RWPE2 (cell line): ENCODE results near the gene ZNF561.
"Not testable (repeated sequence)": the region's sequence is repeated elsewhere in the genome, so short reads cannot be mapped to it uniquely, and the experiment has no call there.

ENCODE experiments used
- ATAC-seq: fragments of 200-7000 bp; cut with Tn5 transposase; 3 replicates; pipeline ENCODE4 v1.9.1; 2021; ENCODE audit warnings: low read depth
- DNase-seq: peaks from one replicate; pipeline ENCODE4 v3.0.0-alpha.2; 2020; ENCODE audit warnings: low spot score
- H3K27ac ChIP-seq: fragments of 450-650 bp; 2 replicates; pipeline ENCODE4 v1.5.1; 2017; ENCODE audit warnings: mild to moderate bottlenecking; ENCODE audit not compliant: poor library complexity, severe bottlenecking
- H3K27me3 ChIP-seq: fragments of 250-450 bp; sonication (Bioruptor Pico); 2 replicates; pipeline ENCODE4 v1.5.1; 2021; ENCODE audit warnings: mild to moderate bottlenecking, moderate library complexity; ENCODE audit not compliant: insufficient read depth, poor library complexity, severe bottlenecking
- H3K36me3 ChIP-seq: fragments of 250-450 bp; sonication (Bioruptor Pico); 2 replicates; pipeline ENCODE4 v1.5.1; 2020; ENCODE audit warnings: low read depth, mild to moderate bottlenecking, moderate library complexity
- H3K4me1 ChIP-seq: fragments of 250-450 bp; sonication (Bioruptor Pico); 2 replicates; pipeline ENCODE4 v1.5.1; 2021; ENCODE audit warnings: mild to moderate bottlenecking, moderate library complexity; ENCODE audit not compliant: insufficient read depth, poor library complexity, severe bottlenecking
- H3K4me3 ChIP-seq: fragments of 250-450 bp; sonication (Bioruptor Pico); 2 replicates; pipeline ENCODE4 v1.5.1; 2021; ENCODE audit warnings: mild to moderate bottlenecking, moderate library complexity; ENCODE audit not compliant: severe bottlenecking
- H3K9me3 ChIP-seq: fragments of 250-450 bp; sonication (Bioruptor Pico); 2 replicates; pipeline ENCODE4 v1.5.1; 2021; ENCODE audit warnings: mild to moderate bottlenecking, moderate library complexity; ENCODE audit not compliant: severe bottlenecking
- CTCF ChIP-seq: fragments of 450-650 bp; IDR thresholded peaks from one replicate; pipeline ENCODE4 v1.5.1; 2017; ENCODE audit warnings: mild to moderate bottlenecking, moderate library complexity; ENCODE audit not compliant: poor library complexity, severe bottlenecking

The ZNF561 gene

GRCh38 chr19:9621156-9622037, at the start of gene ZNF561:
TSS of gene ZNF561 (minus strand) at chr19:9621232. CDS start at chr19:9619456, 1,776 bp downstream.
- no peak for TF ChIP-seq CTCF
- Histone ChIP-seq H3K9me3 (no peaks in the 10 kb centered on the region), H3K4me3 (peak within 1 kb of the TSS; percentile 67), H3K36me3 (peaks cover 59% of the 10 kb centered on the region), H3K4me1 (peaks cover 17% of the 10 kb centered on the region), H3K27ac (peak within 1 kb of the TSS; percentile 93), H3K27me3 (no peaks in the 10 kb centered on the region)
- peak; percentile 86 for DNase-seq
- peak; percentile 73 for ATAC-seq

DNA sequence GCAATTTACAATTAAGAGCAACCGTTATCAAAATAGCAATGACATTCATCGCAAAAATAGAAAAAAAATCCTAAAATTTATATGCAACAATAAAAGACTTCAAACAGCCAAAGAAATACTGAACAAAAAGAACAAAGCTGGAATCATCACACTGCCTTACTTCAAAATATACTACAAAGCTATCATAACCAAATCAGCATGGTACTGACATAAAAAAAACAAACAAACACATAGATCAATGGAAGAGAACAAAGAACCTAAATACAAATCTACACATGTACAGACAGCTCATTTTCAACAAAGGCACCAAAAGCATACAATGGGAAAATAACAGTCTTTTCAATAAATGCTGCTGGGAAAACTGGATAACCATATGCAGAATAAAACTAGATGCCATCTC, 47.5 kb upstream of the ZNF561 start:
- ATAC-seq = no peak
- Histone ChIP-seq H3K27ac (no peak overlapping the region), H3K4me3 (no peak overlapping the region), H3K27me3 (no peaks in the 10 kb centered on the region), H3K4me1 (no peaks in the 10 kb centered on the region), H3K36me3 (peaks cover 68% of the 10 kb centered on the region), H3K9me3 (peaks cover 15% of the 10 kb centered on the region)
- DNase-seq = no peak
- TF ChIP-seq CTCF = no peak

DNA sequence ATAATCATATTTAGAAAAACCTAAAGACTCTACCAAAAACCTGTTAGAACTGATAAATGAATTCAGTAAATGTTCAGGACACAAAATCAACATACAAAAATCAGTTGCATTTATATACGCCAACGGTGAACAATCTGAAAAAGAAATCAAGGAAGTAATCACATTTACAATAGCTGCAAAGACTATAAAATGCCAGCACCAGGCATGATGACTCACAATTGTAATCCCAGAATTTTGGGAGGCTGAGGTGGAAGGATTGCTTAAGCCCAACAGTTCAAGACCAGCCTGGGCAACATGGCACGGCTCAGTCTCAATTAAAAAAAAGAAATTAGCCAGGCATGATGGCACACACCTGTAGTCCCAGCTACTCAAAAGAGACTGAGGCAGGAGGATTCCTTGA, 46.9 kb upstream of the ZNF561 start:
- Histone ChIP-seq H3K4me3 (no peak overlapping the region), H3K9me3 (peaks cover 9% of the 10 kb centered on the region), H3K27ac (no peak overlapping the region), H3K36me3 (peaks cover 62% of the 10 kb centered on the region), H3K27me3 (no peaks in the 10 kb centered on the region), H3K4me1 (no peaks in the 10 kb centered on the region)
- DNase-seq (no peak), ATAC-seq (no peak)
- no peak for TF ChIP-seq CTCF

DNA sequence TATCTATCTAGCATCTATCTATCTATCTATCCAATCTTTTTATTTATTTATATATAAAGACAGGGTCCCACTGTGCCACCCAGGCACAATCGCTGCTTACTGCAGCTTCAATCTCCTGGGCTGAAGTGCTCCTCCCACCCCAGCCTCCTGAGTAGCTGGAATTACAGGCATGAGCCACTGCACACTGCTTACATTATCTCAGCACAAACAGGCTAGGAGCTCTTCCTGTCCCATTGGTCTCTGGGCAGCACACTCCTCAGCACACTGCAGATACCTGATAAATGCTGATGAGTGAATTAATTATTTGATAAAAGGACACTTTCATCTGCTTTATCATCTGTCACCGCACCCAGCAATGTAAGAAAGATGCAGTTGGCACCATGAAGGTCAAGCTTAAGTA, 37.7 kb upstream of the ZNF561 start:
- peaks cover 5% of the 10 kb centered on the region for H3K9me3 ChIP-seq
- H3K4me3 ChIP-seq = no peak overlapping the region
- H3K4me1 ChIP-seq = no peaks in the 10 kb centered on the region
- ATAC-seq (no peak), DNase-seq (no peak)
- TF ChIP-seq CTCF = no peak
- no peaks in the 10 kb centered on the region for H3K27me3 ChIP-seq
- H3K27ac ChIP-seq = no peak overlapping the region
- peaks cover 53% of the 10 kb centered on the region for H3K36me3 ChIP-seq

GRCh38 chr19:9653066-9653555, 32.1 kb upstream of the ZNF561 start:
- not testable (repeated sequence) for H3K4me1 ChIP-seq, ATAC-seq, DNase-seq, H3K27me3 ChIP-seq, H3K27ac ChIP-seq, H3K4me3 ChIP-seq
- Histone ChIP-seq H3K9me3 (peaks cover 10% of the 10 kb centered on the region), H3K36me3 (peaks cover 92% of the 10 kb centered on the region)

DNA sequence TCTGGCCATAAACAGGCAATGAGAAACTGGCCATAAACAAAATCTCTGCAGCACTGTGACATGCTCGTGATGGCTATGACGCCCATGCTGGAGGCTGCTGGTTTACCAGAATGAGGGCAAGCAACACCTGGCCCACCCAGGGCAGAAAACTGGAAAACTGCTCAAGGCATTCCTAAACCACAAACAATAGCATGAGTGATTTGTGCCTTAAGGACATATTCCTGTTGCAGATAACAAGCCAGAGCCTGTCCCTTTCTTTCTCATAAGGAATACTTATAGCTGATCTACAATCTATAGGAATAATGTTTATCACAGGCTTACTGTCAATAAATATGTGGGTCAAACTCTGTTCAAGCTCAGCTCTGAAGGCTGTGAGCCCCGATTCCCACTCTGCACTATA, 30.4 kb upstream of the ZNF561 start:
- peaks cover 10% of the 10 kb centered on the region for H3K9me3 ChIP-seq

More for the DNA sequence above, 30.4 kb upstream of the ZNF561 start:
- not testable (repeated sequence) for ATAC-seq, H3K4me1 ChIP-seq, DNase-seq, H3K27me3 ChIP-seq, H3K27ac ChIP-seq, H3K4me3 ChIP-seq
- peaks cover 86% of the 10 kb centered on the region for H3K36me3 ChIP-seq
